Neutrophil (primary cell): Measurements from ENCODE around the gene MTHFR.

ENCODE experiments used
- H3K27ac ChIP-seq: fragments of 200-600 bp; sonication (generic); 2 replicates; pipeline ENCODE4 v1.5.1; 2016; ENCODE audit warnings: mild to moderate bottlenecking, moderate library complexity
- H3K27me3 ChIP-seq: fragments of 200-600 bp; sonication (generic); 2 replicates; pipeline ENCODE4 v1.6.0; 2016; ENCODE audit warnings: mild to moderate bottlenecking
- H3K36me3 ChIP-seq: fragments of 200-600 bp; sonication (generic); 2 replicates; pipeline ENCODE4 v1.5.1; 2017
- H3K4me1 ChIP-seq, 2 experiments: fragments of 200-600 bp in 1 of 2; sonication (generic) in 1 of 2; 1 replicate in 1 of 2; 2 replicates in 1 of 2; pipeline versions ENCODE4 v1.5.1 to v1.6.1; 2013 to 2016; ENCODE audit warnings: low read depth in 1 of 2, low read length in 1 of 2, mild to moderate bottlenecking in 1 of 2, moderate library complexity in 1 of 2; ENCODE audit not compliant: control insufficient read depth in 1 of 2, insufficient read depth in 1 of 2
- H3K4me3 ChIP-seq, 2 experiments: fragments of 200-600 bp in 1 of 2; sonication (generic) in 1 of 2; 1 replicate in 1 of 2; 2 replicates in 1 of 2; pipeline ENCODE4 v1.5.1; 2013 to 2016; ENCODE audit warnings: low read depth in 1 of 2, low read length in 1 of 2, mild to moderate bottlenecking in 1 of 2, moderate library complexity in 1 of 2
- H3K9me3 ChIP-seq: fragments of 200-600 bp; sonication (generic); 2 replicates; pipeline ENCODE4 v1.5.1; 2016
- TF ChIP-seq, protein P1 (sequence below): fragments of 200-600 bp; sonication (generic); IDR thresholded peaks from 2 replicates; pipeline ENCODE4 v1.5.1; 2016; ENCODE audit warnings: antibody characterized with exemption

The MTHFR gene

DNA sequence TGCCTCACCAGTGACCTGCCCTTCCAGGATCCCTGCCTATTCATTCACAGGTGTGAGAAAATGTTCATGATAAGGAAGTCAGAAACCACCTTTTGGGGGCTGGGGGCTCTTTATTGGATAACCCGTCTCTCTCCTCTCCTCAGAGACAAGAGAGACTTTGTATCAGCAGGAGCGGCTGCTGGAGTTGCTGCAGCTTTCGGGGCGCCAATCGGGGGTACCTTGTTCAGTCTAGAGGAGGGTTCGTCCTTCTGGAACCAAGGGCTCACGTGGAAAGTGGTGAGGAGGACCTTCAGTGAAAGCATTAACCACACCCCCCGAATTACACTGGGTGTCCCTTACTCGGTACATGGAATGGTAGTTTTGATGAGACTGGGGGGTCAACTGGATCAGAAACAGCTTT is 21.2 kb upstream of the MTHFR start:
- TF ChIP-seq, protein P1, sequence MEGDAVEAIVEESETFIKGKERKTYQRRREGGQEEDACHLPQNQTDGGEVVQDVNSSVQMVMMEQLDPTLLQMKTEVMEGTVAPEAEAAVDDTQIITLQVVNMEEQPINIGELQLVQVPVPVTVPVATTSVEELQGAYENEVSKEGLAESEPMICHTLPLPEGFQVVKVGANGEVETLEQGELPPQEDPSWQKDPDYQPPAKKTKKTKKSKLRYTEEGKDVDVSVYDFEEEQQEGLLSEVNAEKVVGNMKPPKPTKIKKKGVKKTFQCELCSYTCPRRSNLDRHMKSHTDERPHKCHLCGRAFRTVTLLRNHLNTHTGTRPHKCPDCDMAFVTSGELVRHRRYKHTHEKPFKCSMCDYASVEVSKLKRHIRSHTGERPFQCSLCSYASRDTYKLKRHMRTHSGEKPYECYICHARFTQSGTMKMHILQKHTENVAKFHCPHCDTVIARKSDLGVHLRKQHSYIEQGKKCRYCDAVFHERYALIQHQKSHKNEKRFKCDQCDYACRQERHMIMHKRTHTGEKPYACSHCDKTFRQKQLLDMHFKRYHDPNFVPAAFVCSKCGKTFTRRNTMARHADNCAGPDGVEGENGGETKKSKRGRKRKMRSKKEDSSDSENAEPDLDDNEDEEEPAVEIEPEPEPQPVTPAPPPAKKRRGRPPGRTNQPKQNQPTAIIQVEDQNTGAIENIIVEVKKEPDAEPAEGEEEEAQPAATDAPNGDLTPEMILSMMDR, result no peak
- H3K4me3 ChIP-seq, result no peak overlapping the region
- H3K9me3 ChIP-seq, result no peaks in the 10 kb centered on the region
- H3K27ac ChIP-seq, result no peak overlapping the region
- peaks cover 71% of the 10 kb centered on the region for H3K36me3 ChIP-seq
- no peaks in the 10 kb centered on the region for H3K4me1 ChIP-seq
- H3K27me3 ChIP-seq, result no peaks in the 10 kb centered on the region

DNA sequence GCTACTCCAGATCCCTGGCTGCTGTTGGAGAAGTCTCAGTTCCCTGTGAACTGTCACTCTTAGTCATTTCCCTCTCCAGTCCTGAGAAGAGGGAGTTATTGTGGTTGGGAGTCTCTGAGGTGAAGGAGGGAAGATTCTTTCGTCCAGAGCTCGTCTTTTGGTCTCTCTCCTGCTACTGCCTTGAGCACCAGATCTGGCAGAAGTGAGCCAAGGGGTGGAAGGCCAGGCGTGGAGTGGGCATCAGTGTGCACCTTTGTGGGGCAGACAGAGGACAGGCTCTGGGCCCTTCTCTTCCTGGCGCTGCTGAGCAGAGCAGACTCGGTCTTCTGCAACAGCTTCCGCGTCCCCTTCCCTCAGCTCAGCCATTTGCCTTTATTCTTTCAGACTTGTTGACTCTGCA is 19.4 kb upstream of the MTHFR start:
- no peak overlapping the region for H3K27ac ChIP-seq
- H3K27me3 ChIP-seq, result no peaks in the 10 kb centered on the region
- no peaks in the 10 kb centered on the region for H3K9me3 ChIP-seq
- no peaks in the 10 kb centered on the region for H3K4me1 ChIP-seq
- H3K4me3 ChIP-seq, result no peak overlapping the region
- TF ChIP-seq, protein P1, result no peak
- H3K36me3 ChIP-seq, result peaks cover 58% of the 10 kb centered on the region

DNA sequence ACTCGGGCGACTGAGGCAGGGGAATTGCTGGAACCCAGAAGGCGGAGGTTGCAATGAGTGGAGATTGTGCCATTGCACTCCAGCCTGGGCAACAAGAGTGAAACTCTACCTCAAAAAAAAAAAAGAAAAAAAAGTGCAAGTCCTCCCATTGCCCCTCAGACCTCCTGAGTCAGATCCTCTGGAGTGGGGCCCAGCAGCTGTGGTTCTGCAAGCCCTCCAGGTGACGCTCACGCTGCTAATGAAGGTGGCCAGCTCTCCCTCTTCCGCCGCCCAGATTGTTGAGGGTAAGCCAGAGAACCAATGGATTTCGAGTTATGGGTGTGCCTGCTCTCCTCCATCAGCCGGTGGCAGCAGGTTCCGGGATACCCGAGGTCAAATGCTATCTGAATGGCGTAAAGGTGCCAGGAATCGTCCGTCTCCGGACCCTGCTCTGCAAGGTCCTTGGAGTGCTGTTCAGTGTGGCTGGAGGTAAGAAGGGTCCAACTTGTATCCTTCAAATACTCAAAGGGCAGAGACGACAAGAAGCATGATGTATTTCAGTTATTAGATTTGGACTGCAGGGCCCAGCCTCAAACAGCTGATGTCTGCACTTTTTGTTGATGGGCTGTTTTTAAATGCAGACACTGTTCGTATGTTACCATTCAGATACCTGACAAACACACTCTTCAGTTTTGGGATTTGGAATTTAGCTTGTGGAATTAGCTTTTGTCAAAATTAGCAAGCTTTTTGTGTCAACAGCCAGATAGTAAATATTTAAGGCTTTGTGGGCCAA is 17.8 kb upstream of the MTHFR start:
- TF ChIP-seq, protein P1, result no peak
- Histone ChIP-seq H3K27ac (no peak overlapping the region), H3K36me3 (peaks cover 47% of the 10 kb centered on the region)

DNA sequence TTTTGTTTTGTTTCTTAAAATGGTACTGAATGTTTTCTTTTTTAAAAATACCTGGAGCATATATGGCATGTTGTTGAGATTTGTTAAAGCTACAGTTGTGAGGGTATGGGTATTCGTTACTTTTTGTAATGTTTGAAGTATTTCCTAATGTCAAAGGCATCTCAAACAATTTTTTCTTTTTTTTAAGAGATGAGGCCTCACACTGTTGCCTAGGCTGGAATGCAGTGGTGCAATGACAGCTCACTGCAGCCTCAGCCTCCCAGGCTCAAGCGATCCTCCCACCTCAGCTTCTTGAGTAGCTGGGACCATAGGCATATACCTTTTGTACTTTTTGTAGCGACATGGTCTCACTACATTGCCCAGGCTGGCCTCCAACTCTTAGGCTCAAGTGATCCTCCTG is 16.3 kb upstream of the MTHFR start:
- no peak overlapping the region for H3K27ac ChIP-seq
- H3K4me1 ChIP-seq, result no peaks in the 10 kb centered on the region
- no peak overlapping the region for H3K4me3 ChIP-seq
- TF ChIP-seq, protein P1, result no peak
- no peaks in the 10 kb centered on the region for H3K27me3 ChIP-seq
- peaks cover 40% of the 10 kb centered on the region for H3K36me3 ChIP-seq
- H3K9me3 ChIP-seq, result no peaks in the 10 kb centered on the region

More for the DNA sequence above, 17.8 kb upstream of the MTHFR start:
- no peaks in the 10 kb centered on the region for H3K27me3 ChIP-seq
- H3K4me1 ChIP-seq, result no peaks in the 10 kb centered on the region
- H3K4me3 ChIP-seq, result no peak overlapping the region
- no peaks in the 10 kb centered on the region for H3K9me3 ChIP-seq

DNA sequence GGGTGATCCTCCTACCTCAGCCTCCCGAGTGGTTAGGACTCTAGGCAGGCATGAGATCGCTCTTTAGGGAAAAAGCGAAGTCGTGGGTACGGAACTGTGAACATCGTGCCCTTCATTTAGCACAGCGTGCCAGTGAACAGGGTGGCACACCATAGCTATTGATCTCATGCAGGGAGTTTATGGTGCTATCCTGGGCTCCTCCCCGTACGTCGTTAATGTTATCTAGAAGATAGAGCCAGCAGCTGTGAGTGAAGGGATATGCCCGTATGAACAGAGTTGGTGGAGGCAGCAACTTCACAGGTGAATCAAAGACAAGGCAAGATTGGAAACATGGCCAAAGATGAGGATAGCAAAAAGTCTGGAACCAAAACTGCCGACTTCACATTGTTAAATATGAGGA is 11.4 kb upstream of the MTHFR start:
- no peaks in the 10 kb centered on the region for H3K27me3 ChIP-seq
- TF ChIP-seq, protein P1, result no peak
- peaks cover 21% of the 10 kb centered on the region for H3K36me3 ChIP-seq
- no peak overlapping the region for H3K27ac ChIP-seq
- H3K4me3 ChIP-seq, result no peak overlapping the region
- no peaks in the 10 kb centered on the region for H3K9me3 ChIP-seq
- H3K4me1 ChIP-seq, result peaks cover 14 to 15% of the 10 kb centered on the region in 2 experiments
